Upper lobe of right lung (tissue), 1 donor: Measurements from ENCODE around the gene LKAAEAR1. TPM values are rescaled to one million over a fixed set of nuclear protein-coding genes. Genes with fewer than 3 reads are reported as not detected.
A peak's percentile ranks its signal among the peaks of the same experiment; 100 is the strongest.

ENCODE experiments used
- ATAC-seq: fragments of 200-7000 bp; cut with Tn5 transposase; one replicate; pipeline ENCODE4 v1.9.1; 2020; ENCODE audit warnings: mild to moderate bottlenecking, moderate library complexity
- DNase-seq: peaks from one replicate; pipeline ENCODE4 v3.0.0-alpha.2; 2020
- H3K27ac ChIP-seq: fragments of 200-600 bp; one replicate; pipeline ENCODE4 v1.8.0; 2022
- H3K27me3 ChIP-seq: fragments of 200-600 bp; one replicate; pipeline ENCODE4 v1.8.0; 2022; ENCODE audit warnings: mild to moderate bottlenecking
- H3K36me3 ChIP-seq: fragments of 200-600 bp; one replicate; pipeline ENCODE4 v1.8.0; 2022
- H3K4me1 ChIP-seq: fragments of 200-600 bp; one replicate; pipeline ENCODE4 v1.8.0; 2022
- H3K4me3 ChIP-seq: fragments of 200-600 bp; one replicate; pipeline ENCODE4 v1.8.0; 2022; ENCODE audit warnings: mild to moderate bottlenecking
- H3K9me3 ChIP-seq: fragments of 200-600 bp; one replicate; pipeline ENCODE4 v1.8.0; 2022
- CTCF ChIP-seq: fragments of 200-600 bp; IDR thresholded peaks from one replicate; pipeline ENCODE4 v1.8.0; 2022; ENCODE audit warnings: antibody characterized with exemption
- intact Hi-C: fragments of 100-400 bp; cut with DNase I; formaldehyde crosslinking; loops from one replicate; pipeline ENCODE4 v1.11.0; 2022
- total RNA-seq: library from RNA; stranded (reverse); fragmentation: NEBNext Ultra II Directional; extraction: Animal tissue kit (Norgen Biotek cat#: 25700); gene quantifications from one replicate; pipeline ENCODE4 v1.2.1, GENCODE V29; 2021
- donor health status: DM: no; HTN: yes; CAD: no; lungs with severe emphysema.

The LKAAEAR1 gene
- total RNA-seq, 1 donor from 2014 or later: not detected

- Histone ChIP-seq H3K27me3 (peaks cover 49% of the 10 kb centered on the region), H3K36me3 (no peaks in the 10 kb centered on the region), H3K27ac (peak overlapping the region; percentile 76), H3K4me1 (peaks cover 15% of the 10 kb centered on the region), H3K9me3 (no peaks in the 10 kb centered on the region), H3K4me3 (no peak overlapping the region)
- no peak for TF ChIP-seq CTCF
- peak; percentile 47 for ATAC-seq
- intact Hi-C loops: no loop called here
- peak; percentile 77 for DNase-seq
Measured at GRCh38 chr20:64051561-64052325, 32.5 kb downstream of the LKAAEAR1 start.

- Histone ChIP-seq H3K9me3 (no peaks in the 10 kb centered on the region), H3K27me3 (peaks cover 49% of the 10 kb centered on the region), H3K27ac (peak overlapping the region; percentile 75), H3K4me1 (peaks cover 12% of the 10 kb centered on the region), H3K4me3 (peak overlapping the region; percentile 43), H3K36me3 (no peaks in the 10 kb centered on the region)
- DNase-seq (no peak), ATAC-seq (no peak)
- intact Hi-C loops: no loop called here
- TF ChIP-seq CTCF: no peak
Measured at GRCh38 chr20:64051033-64051452, 33.2 kb downstream of the LKAAEAR1 start.

- DNase-seq (no peak), ATAC-seq (no peak)
- intact Hi-C loops: no loop called here
- no peaks in the 10 kb centered on the region for H3K9me3 ChIP-seq
- peak overlapping the region; percentile 75 for H3K27ac ChIP-seq
- H3K4me3 ChIP-seq: peak overlapping the region; percentile 43
- peaks cover 49% of the 10 kb centered on the region for H3K27me3 ChIP-seq
- H3K4me1 ChIP-seq: peaks cover 12% of the 10 kb centered on the region
- H3K36me3 ChIP-seq: no peaks in the 10 kb centered on the region
- peak; percentile 11 for TF ChIP-seq CTCF
Measured at GRCh38 chr20:64050261-64051032, 33.8 kb downstream of the LKAAEAR1 start.

GRCh38 chr20:64049878-64050260 is 34.3 kb downstream of the LKAAEAR1 start:
- no peak for TF ChIP-seq CTCF
- H3K9me3 ChIP-seq: no peaks in the 10 kb centered on the region
- H3K36me3 ChIP-seq: no peaks in the 10 kb centered on the region
- intact Hi-C loops: no loop called here
- DNase-seq: no peak
- H3K27ac ChIP-seq: peak overlapping the region; percentile 75
- H3K4me3 ChIP-seq: peak overlapping the region; percentile 43
- no peak for ATAC-seq
- H3K27me3 ChIP-seq: peaks cover 49% of the 10 kb centered on the region
- H3K4me1 ChIP-seq: peaks cover 12% of the 10 kb centered on the region

GRCh38 chr20:64049060-64049877 is 34.9 kb downstream of the LKAAEAR1 start, which contains the start of gene SOX18:
Gene SOX18, minus strand, starts transcription at chr20:64049639. Its CDS starts 123 bp downstream, at chr20:64049516.
- Histone ChIP-seq H3K9me3 (no peaks in the 10 kb centered on the region), H3K27ac (peak within 1 kb of the TSS; percentile 75), H3K4me1 (peaks cover 12% of the 10 kb centered on the region), H3K36me3 (no peaks in the 10 kb centered on the region), H3K4me3 (peak within 1 kb of the TSS; percentile 55), H3K27me3 (peaks cover 49% of the 10 kb centered on the region)
- ATAC-seq (peak; percentile 4), DNase-seq (no peak)
- intact Hi-C loops: no loop called here
- no peak for TF ChIP-seq CTCF
